ENCODE results near the gene ZPBP. TPM values are rescaled to one million over a fixed set of nuclear protein-coding genes. Genes with fewer than 3 reads are reported as not detected.

ZPBP gene
- total RNA-seq (2022; extraction: Qiagen RNA extraction), result not detected in 5 replicates

DNA sequence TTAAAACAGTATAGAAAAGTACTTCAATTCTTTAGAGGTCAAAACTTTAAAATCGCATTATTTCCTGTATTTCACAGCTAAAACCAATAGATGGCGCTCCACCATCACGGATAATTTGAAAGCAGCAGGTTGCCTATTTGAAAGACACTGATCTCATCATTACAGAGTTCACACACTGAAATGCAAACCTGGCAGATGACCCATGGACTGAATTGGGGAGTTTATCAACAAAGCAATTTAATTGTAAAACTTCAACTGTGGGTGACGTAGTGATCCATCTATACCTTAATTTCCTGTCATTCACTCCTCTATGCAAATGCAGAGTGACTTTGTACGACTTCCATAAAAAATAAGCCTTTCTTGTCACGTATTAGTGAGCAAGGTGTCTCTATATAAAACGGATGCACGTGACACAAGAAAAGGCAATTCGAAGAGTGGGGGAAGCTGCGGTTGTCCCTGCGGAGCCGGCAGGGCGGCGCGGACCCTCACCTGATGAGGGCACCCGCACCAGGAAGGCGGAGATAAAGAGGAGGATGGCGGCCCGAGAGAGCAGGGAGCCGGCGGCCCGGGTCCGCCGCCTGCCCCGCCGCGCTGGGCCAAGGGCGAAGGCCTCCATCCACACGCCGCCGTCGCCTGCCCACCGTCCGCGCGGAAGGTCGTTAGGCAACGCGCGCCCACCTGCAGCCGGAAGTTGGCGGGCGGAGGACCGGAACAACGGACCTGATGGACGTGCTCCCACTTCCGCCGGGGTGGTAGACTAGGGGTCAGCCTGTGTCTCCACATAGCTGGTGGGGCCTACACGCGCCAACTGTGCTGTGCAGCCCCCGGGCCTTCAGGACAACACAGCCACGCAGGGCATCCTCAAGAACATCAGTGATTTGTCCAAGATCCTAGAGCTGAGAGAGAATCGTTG is at the start of gene ZPBP:
Gene ZPBP (minus strand): TSS at position 668 of the 913 bp plus-strand sequence. CDS start 52 bp downstream, at position 616.

Other genes with a start within 250 kb of the ZPBP start
- not detected in 5 replicates for gene IKZF1, start 211.5 kb upstream of the ZPBP start, total RNA-seq (2022; extraction: Qiagen RNA extraction)

All from A549 treated with Hydrocortisone at 1 μM for 4 hours (cell line).